HepG2 (cell line): ENCODE results near the gene NOTUM. TPM values are rescaled to one million over a fixed set of nuclear protein-coding genes. Genes with fewer than 3 reads are reported as not detected.
A peak's percentile ranks its signal among the peaks of the same experiment; 100 is the strongest.

Experiments
- AGO2 ChIP-seq: fragments of 200-400 bp; formaldehyde crosslinking; optimal IDR thresholded peaks from 2 replicates; pipeline ENCODE3; 2017; ENCODE audit warnings: mild to moderate bottlenecking, low read depth, low read length, moderate library complexity
- AKAP8 ChIP-seq: sonication (generic); formaldehyde crosslinking; IDR thresholded peaks from 2 replicates; pipeline ENCODE4 v1.5.1; 2020; ENCODE audit warnings: mild to moderate bottlenecking, missing genetic modification reagents
- EEA1 ChIP-seq: sonication (generic); formaldehyde crosslinking; IDR thresholded peaks from 2 replicates; pipeline ENCODE4 v1.5.1; 2020; ENCODE audit warnings: mild to moderate bottlenecking, missing genetic modification reagents, borderline replicate concordance
- KLF15 ChIP-seq: sonication (generic); formaldehyde crosslinking; IDR thresholded peaks from 2 replicates; pipeline ENCODE4 v1.8.1; 2023; ENCODE audit warnings: borderline replicate concordance, mild to moderate bottlenecking, inconsistent platforms, missing genetic modification reagents, mixed read lengths
- NFIC ChIP-seq: IDR thresholded peaks from 2 replicates; pipeline ENCODE4 v1.6.1; 2012; ENCODE audit warnings: mild to moderate bottlenecking, low read length, inconsistent platforms
- SAFB2 ChIP-seq: sonication (generic); formaldehyde crosslinking; IDR thresholded peaks from 2 replicates; pipeline ENCODE4 v1.5.1; 2020; ENCODE audit warnings: missing genetic modification reagents, low read depth, mild to moderate bottlenecking, borderline replicate concordance
- TAF1 ChIP-seq: sonication (generic); formaldehyde crosslinking; IDR thresholded peaks from 2 replicates; pipeline ENCODE4 v1.4.0; 2020; ENCODE audit warnings: missing genetic modification reagents
- TCF7L2 ChIP-seq: IDR thresholded peaks from 2 replicates; pipeline ENCODE4 v1.6.1; 2011; ENCODE audit warnings: mild to moderate bottlenecking, low read depth, low read length, moderate library complexity
- WIZ ChIP-seq: sonication (generic); formaldehyde crosslinking; IDR thresholded peaks from 2 replicates; pipeline ENCODE4 v1.5.1; 2020; ENCODE audit warnings: mild to moderate bottlenecking, missing genetic modification reagents
- ZNF343 ChIP-seq: sonication (generic); formaldehyde crosslinking; IDR thresholded peaks from 2 replicates; pipeline ENCODE4 v1.4.0; 2020; ENCODE audit warnings: mild to moderate bottlenecking, missing genetic modification reagents
- ZNF761 ChIP-seq: sonication (generic); formaldehyde crosslinking; conservative IDR thresholded peaks from 2 replicates; pipeline ENCODE4 v1.4.0; 2020; ENCODE audit warnings: mild to moderate bottlenecking, missing genetic modification reagents
- polyA plus RNA-seq, 8 experiments: library from polyadenylated mRNA; depleted of rRNA in 3 of 8; stranded (reverse) in 7 of 8; unstranded in 1 of 8; fragments of >200 nt; fragmentation: Illumina TruSeq in 4 of 8; extraction: Trizol in 4 of 8; gene quantifications; 2 replicates each; pipeline versions ENCODE4 v1.2.1 to v1.2.3, GENCODE V29; 2011 to 2016; ENCODE audit warnings: low read depth in 4 of 8, missing spikeins in 1 of 8, mixed read lengths in 1 of 8; ENCODE audit not compliant: insufficient read depth in 1 of 8
- total RNA-seq, 5 experiments: library from RNA; depleted of rRNA; stranded (reverse); fragments of >200 nt; fragmentation: Illumina TruSeq; extraction: Trizol; gene quantifications; 2 replicates each; pipeline ENCODE4 v1.2.3, GENCODE V29; 2016; ENCODE audit warnings: low read depth in 1 of 5
- TF ChIP-seq, protein P1 (sequence below): sonication (generic); formaldehyde crosslinking; IDR thresholded peaks from 2 replicates; pipeline ENCODE4 v1.4.0; 2020; ENCODE audit warnings: missing genetic modification reagents, borderline replicate concordance
- TF ChIP-seq, protein P2 (sequence below): sonication (generic); formaldehyde crosslinking; IDR thresholded peaks from 2 replicates; pipeline ENCODE4 v1.4.0; 2020; ENCODE audit warnings: mild to moderate bottlenecking, low read depth, missing genetic modification reagents
- TF ChIP-seq, protein P3 (sequence below), 2 experiments: sonication (generic) in 1 of 2; formaldehyde crosslinking in 1 of 2; IDR thresholded peaks; 2 replicates each; pipeline versions ENCODE4 v1.4.0 to v1.6.1; 2016 to 2020; ENCODE audit warnings: borderline replicate concordance in 1 of 2, low read depth in 1 of 2, mild to moderate bottlenecking in 1 of 2, missing genetic modification reagents in 1 of 2

The NOTUM gene
- total and polyA plus RNA-seq, 2 of the 13 experiments (the other 11 are each of a cell fraction or from before 2014, with no cell fraction given): 150 to 160 TPM

DNA sequence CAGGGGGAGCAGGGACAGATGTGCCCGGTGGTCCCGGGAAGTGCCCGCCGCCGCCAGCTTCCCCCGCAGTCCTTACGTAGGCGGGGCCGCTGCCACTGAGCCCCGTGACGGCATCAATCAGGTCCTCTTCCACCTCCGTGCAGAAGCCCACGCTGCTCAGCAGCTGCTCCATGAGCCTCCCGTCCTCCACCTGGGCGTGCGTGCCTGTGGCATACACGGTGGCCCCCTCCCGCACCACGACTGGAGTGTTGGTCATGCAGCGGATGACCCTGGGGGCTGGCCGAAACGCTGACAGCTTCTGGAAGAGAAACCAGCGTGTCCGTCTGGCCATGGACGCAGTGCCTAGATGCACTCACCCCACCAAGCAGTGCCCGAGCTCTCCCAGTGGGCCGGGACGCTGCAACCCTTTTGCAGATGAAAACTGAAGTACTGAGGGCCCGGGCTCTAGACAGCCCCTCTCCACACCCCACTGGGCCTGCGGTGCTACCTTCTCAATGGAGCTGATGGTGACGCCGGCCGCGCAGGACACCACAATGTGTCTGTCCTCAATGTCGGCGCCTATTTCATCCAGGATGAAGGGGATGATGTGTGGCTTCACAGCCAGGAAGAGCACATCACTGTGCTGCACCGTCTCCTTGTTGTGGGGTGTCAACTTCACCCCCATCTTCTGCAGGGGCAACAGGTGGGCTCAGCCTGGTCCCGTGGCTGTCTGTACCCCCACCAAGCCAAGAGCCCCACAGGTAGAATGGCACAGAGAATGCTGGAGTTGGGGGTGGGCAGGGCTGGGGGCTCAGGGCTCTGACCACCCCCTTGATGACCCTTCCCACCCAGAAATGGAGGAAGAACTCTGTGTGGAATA lies 25.9 kb downstream of the NOTUM start (continued):
- TF ChIP-seq, protein P1, sequence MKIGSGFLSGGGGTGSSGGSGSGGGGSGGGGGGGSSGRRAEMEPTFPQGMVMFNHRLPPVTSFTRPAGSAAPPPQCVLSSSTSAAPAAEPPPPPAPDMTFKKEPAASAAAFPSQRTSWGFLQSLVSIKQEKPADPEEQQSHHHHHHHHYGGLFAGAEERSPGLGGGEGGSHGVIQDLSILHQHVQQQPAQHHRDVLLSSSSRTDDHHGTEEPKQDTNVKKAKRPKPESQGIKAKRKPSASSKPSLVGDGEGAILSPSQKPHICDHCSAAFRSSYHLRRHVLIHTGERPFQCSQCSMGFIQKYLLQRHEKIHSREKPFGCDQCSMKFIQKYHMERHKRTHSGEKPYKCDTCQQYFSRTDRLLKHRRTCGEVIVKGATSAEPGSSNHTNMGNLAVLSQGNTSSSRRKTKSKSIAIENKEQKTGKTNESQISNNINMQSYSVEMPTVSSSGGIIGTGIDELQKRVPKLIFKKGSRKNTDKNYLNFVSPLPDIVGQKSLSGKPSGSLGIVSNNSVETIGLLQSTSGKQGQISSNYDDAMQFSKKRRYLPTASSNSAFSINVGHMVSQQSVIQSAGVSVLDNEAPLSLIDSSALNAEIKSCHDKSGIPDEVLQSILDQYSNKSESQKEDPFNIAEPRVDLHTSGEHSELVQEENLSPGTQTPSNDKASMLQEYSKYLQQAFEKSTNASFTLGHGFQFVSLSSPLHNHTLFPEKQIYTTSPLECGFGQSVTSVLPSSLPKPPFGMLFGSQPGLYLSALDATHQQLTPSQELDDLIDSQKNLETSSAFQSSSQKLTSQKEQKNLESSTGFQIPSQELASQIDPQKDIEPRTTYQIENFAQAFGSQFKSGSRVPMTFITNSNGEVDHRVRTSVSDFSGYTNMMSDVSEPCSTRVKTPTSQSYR (CRISPR knock-in tag): no peak
- 0 out of 2 replicates have a peak, but pooled peaks have one; percentile 47 for TF ChIP-seq SAFB2 (CRISPR knock-in tag)
- TF ChIP-seq, protein P2, sequence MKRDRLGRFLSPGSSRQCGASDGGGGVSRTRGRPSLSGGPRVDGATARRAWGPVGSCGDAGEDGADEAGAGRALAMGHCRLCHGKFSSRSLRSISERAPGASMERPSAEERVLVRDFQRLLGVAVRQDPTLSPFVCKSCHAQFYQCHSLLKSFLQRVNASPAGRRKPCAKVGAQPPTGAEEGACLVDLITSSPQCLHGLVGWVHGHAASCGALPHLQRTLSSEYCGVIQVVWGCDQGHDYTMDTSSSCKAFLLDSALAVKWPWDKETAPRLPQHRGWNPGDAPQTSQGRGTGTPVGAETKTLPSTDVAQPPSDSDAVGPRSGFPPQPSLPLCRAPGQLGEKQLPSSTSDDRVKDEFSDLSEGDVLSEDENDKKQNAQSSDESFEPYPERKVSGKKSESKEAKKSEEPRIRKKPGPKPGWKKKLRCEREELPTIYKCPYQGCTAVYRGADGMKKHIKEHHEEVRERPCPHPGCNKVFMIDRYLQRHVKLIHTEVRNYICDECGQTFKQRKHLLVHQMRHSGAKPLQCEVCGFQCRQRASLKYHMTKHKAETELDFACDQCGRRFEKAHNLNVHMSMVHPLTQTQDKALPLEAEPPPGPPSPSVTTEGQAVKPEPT (CRISPR knock-in tag): 0 out of 2 replicates have a peak, but pooled peaks have one; percentile 54
- TF ChIP-seq ZNF343 (CRISPR knock-in tag): 0 out of 2 replicates have a peak, but pooled peaks have one; percentile 59
- TF ChIP-seq WIZ (CRISPR knock-in tag): 0 out of 2 replicates have a peak, but pooled peaks have one; percentile 49
- TF ChIP-seq KLF15 (CRISPR knock-in tag): no peak
- TF ChIP-seq, protein P3, sequence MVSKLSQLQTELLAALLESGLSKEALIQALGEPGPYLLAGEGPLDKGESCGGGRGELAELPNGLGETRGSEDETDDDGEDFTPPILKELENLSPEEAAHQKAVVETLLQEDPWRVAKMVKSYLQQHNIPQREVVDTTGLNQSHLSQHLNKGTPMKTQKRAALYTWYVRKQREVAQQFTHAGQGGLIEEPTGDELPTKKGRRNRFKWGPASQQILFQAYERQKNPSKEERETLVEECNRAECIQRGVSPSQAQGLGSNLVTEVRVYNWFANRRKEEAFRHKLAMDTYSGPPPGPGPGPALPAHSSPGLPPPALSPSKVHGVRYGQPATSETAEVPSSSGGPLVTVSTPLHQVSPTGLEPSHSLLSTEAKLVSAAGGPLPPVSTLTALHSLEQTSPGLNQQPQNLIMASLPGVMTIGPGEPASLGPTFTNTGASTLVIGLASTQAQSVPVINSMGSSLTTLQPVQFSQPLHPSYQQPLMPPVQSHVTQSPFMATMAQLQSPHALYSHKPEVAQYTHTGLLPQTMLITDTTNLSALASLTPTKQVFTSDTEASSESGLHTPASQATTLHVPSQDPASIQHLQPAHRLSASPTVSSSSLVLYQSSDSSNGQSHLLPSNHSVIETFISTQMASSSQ (IDR thresholded peaks at IDR 0.05; ENCODE audit: low read depth): no peak
- TF ChIP-seq, protein P3 (CRISPR knock-in tag; IDR thresholded peaks at IDR 0.05; ENCODE audit: borderline replicate concordance): 0 out of 2 replicates have a peak, but pooled peaks have one; percentile 13
- TF ChIP-seq TCF7L2: no peak
- TF ChIP-seq AGO2: peak; percentile 81
- 0 out of 2 replicates have a peak, but pooled peaks have one; percentile 17 for TF ChIP-seq EEA1 (CRISPR knock-in tag)
- no peak for TF ChIP-seq ZNF761 (CRISPR knock-in tag)
- peak; percentile 70; the same call in 1 of the 2 replicates for TF ChIP-seq AKAP8 (CRISPR knock-in tag)
- TF ChIP-seq NFIC: no peak
- TF ChIP-seq TAF1 (CRISPR knock-in tag): peak; percentile 28; the same call in 1 of the 2 replicates
